B cell (primary cell): ENCODE measurements around the gene CDYL. TPM values are rescaled to one million over a fixed set of nuclear protein-coding genes. Genes with fewer than 3 reads are reported as not detected.

Experiments used
- ATAC-seq: fragments of 200-7000 bp; cut with Tn5 transposase; one replicate; pipeline ENCODE4 v1.10.0; 2021; ENCODE audit warnings: low read depth, mild to moderate bottlenecking, moderate number of reproducible peaks, moderate library complexity
- CTCF ChIA-PET: fragments of 350-600 bp; sonication (Branson Sonifier 250); formaldehyde crosslinking; loops from one replicate; lab custom pipeline; 2021; ENCODE audit warnings: antibody characterized with exemption, inconsistent platforms; lab: Charles Lee
- POLR2A ChIA-PET: fragments of 350-600 bp; sonication (Branson Sonifier 250); formaldehyde crosslinking; loops from one replicate; lab custom pipeline; 2021; ENCODE audit warnings: antibody characterized with exemption; lab: Charles Lee
- DNase-seq: peaks from one replicate; pipeline ENCODE4 v3.0.0; 2013
- H2AFZ ChIP-seq: 2 replicates; pipeline ENCODE4 v1.6.1; 2012; ENCODE audit warnings: mild to moderate bottlenecking, low read depth, low read length; ENCODE audit not compliant: insufficient read depth, poor library complexity, severe bottlenecking
- H3K27ac ChIP-seq, 2 donors: 1 replicate in 1 of 2; 2 replicates in 1 of 2; pipeline ENCODE4 v1.5.1; 2012 to 2013; ENCODE audit warnings: low read length in 2 of 2, mild to moderate bottlenecking in 2 of 2, moderate library complexity in 1 of 2
- H3K27me3 ChIP-seq, 4 experiments: fragments of 200-600 bp in 1 of 4; sonication (generic) in 1 of 4; replicated peaks in 1 of 4; 1 replicate in 2 of 4; 2 replicates in 2 of 4; pipeline versions ENCODE4 v1.6.1 to v1.7.0; 2013 to 2016; ENCODE audit warnings: low read length in 3 of 4, mild to moderate bottlenecking in 2 of 4, mixed read lengths in 1 of 4, moderate library complexity in 1 of 4; ENCODE audit not compliant: insufficient read depth in 4 of 4, control insufficient read depth in 3 of 4; ENCODE audit errors: control extremely low read depth in 1 of 4
- H3K36me3 ChIP-seq, 2 experiments: replicated peaks in 1 of 2; 1 replicate in 1 of 2; 2 replicates in 1 of 2; pipeline versions ENCODE4 v1.6.1 to v1.7.1; 2013; ENCODE audit warnings: low read length in 1 of 2; ENCODE audit not compliant: insufficient read depth in 2 of 2, control insufficient read depth in 1 of 2; ENCODE audit errors: control extremely low read depth in 1 of 2, extremely low read depth in 1 of 2
- H3K4me1 ChIP-seq, 2 donors: fragments of 200-600 bp in 1 of 2; sonication (generic) in 1 of 2; 1 replicate in 1 of 2; 2 replicates in 1 of 2; pipeline versions ENCODE4 v1.5.1 to v1.6.1; 2013 to 2017; ENCODE audit warnings: low read length in 2 of 2; ENCODE audit not compliant: control insufficient read depth in 2 of 2, insufficient read depth in 2 of 2
- H3K4me2 ChIP-seq: replicated peaks from 2 replicates; pipeline ENCODE3; 2012; ENCODE audit warnings: mild to moderate bottlenecking, low read depth, low read length; ENCODE audit not compliant: poor library complexity, severe bottlenecking
- H3K4me3 ChIP-seq, 5 experiments: fragments of 200-600 bp in 1 of 5; sonication (generic) in 1 of 5; 1 replicate in 3 of 5; 2 replicates in 2 of 5; pipeline versions ENCODE4 v1.5.1 to v1.7.0; 2011 to 2016; ENCODE audit warnings: low read length in 4 of 5, mild to moderate bottlenecking in 4 of 5, low read depth in 2 of 5, control low read depth in 1 of 5, moderate library complexity in 1 of 5; ENCODE audit not compliant: insufficient read depth in 1 of 5; ENCODE audit errors: control extremely low read depth in 1 of 5, extremely low read depth in 1 of 5
- H3K79me2 ChIP-seq: fragments of 200-600 bp; sonication (generic); one replicate; pipeline ENCODE4 v1.6.0; 2016; ENCODE audit warnings: low read length; ENCODE audit not compliant: control insufficient read depth, insufficient read depth
- H3K9ac ChIP-seq: fragments of 200-600 bp; sonication (generic); 2 replicates; pipeline ENCODE4 v1.6.1; 2017; ENCODE audit warnings: mild to moderate bottlenecking, low read length, moderate library complexity
- H3K9me3 ChIP-seq, 3 donors: one replicate each; pipeline versions ENCODE4 v1.6.1 to v1.7.1; 2013; ENCODE audit warnings: low read length in 2 of 3; ENCODE audit not compliant: control insufficient read depth in 2 of 3, insufficient read depth in 1 of 3; ENCODE audit errors: control extremely low read depth in 1 of 3
- H4K20me1 ChIP-seq: 2 replicates; pipeline ENCODE4 v1.6.0; 2012; ENCODE audit warnings: mild to moderate bottlenecking, low read length; ENCODE audit not compliant: insufficient read depth, control insufficient read depth, poor library complexity, severe bottlenecking
- H3K27ac Mint-ChIP-seq: one replicate; pipeline ENCODE4 v1.8.0; 2021; ENCODE audit warnings: mixed read lengths
- H3K27me3 Mint-ChIP-seq: one replicate; pipeline ENCODE4 v1.8.0; 2021; ENCODE audit warnings: mixed read lengths
- H3K4me1 Mint-ChIP-seq: one replicate; pipeline ENCODE4 v1.8.0; 2021; ENCODE audit warnings: mixed read lengths
- H3K4me3 Mint-ChIP-seq: one replicate; pipeline ENCODE4 v1.8.0; 2021; ENCODE audit warnings: mixed read lengths
- H3K9me3 Mint-ChIP-seq: one replicate; pipeline ENCODE4 v1.8.0; 2022; ENCODE audit warnings: mixed read lengths; ENCODE audit not compliant: insufficient read depth
- EZH2 ChIP-seq: IDR thresholded peaks from 2 replicates; pipeline ENCODE4 v1.6.1; 2012; ENCODE audit warnings: borderline replicate concordance, low read depth, mild to moderate bottlenecking, moderate library complexity, low read length; ENCODE audit not compliant: insufficient read depth, poor library complexity, severe bottlenecking
- WGBS: methylation state at CpG from one replicate; pipeline ENCODE4 v1.1.5; 2013; ENCODE audit warnings: missing lambda C conversion rate; ENCODE audit not compliant: insufficient coverage; 5-methylcytosine and 5-hydroxymethylcytosine counted together
- intact Hi-C: fragments of 100-400 bp; cut with micrococcal nuclease; formaldehyde crosslinking; loops from one replicate; pipeline ENCODE4 v1.10.0; 2022
- polyA plus RNA-seq: library from polyadenylated mRNA; depleted of rRNA; stranded (reverse); fragments of >200 nt; gene quantifications from 2 replicates; pipeline ENCODE4 v1.2.3, GENCODE V29; 2012
- total RNA-seq, 2 donors: library from RNA; stranded (reverse); fragments of 120-200 nt in 1 of 2; gene quantifications; 1 replicate in 1 of 2; 2 replicates in 1 of 2; pipeline versions ENCODE4 v1.2.3 to v1.2.4, GENCODE V29; 2013 to 2022
- TF ChIP-seq, protein P1 (sequence below): fragments of 200-600 bp; IDR thresholded peaks from one replicate; pipeline ENCODE4 v1.8.0; 2022; ENCODE audit warnings: antibody characterized with exemption, mild to moderate bottlenecking

CDYL gene
- total and polyA plus RNA-seq, 2 donors (not counting 1 experiment from before 2014, with no cell fraction given) = 15.6 to 63.0 TPM

- ChIA-PET CTCF (interaction anchor here (0.9 kb wide), 1 partner anchor 13 kb away, joined by 3 read pairs; no protein-coding TSS in a partner anchor), POLR2A (no interaction called here)
- H3K9ac ChIP-seq = no peak overlapping the region
- peaks cover 0 to 11% (median 5%) of the 10 kb centered on the region in 3 donors for H3K9me3 ChIP-seq
- Mint-ChIP-seq H3K27me3 (no peaks in the 10 kb centered on the region), H3K4me3 (no peak overlapping the region), H3K27ac (no peak overlapping the region), H3K4me1 (peaks cover 2% of the 10 kb centered on the region), H3K9me3 (no peaks in the 10 kb centered on the region)
- H3K4me3 ChIP-seq = no peak overlapping the region
- DNase-seq (no peak), ATAC-seq (no peak)
- peaks cover 50% of the 10 kb centered on the region for H3K79me2 ChIP-seq
- no peak for TF ChIP-seq EZH2
- H3K4me1 ChIP-seq = peaks cover 0 to under 1% of the 10 kb centered on the region in 2 donors
- H3K36me3 ChIP-seq = peaks cover 2 to 44% of the 10 kb centered on the region in 2 experiments
- H2AFZ ChIP-seq = no peak overlapping the region
- H3K27me3 ChIP-seq = no peaks in the 10 kb centered on the region
- no peak overlapping the region for H3K4me2 ChIP-seq
- no peak overlapping the region for H3K27ac ChIP-seq
- intact Hi-C loops = no loop called here
- WGBS = 61% methylated on average over 4 of the region's 5 CpGs
- peaks cover 20% of the 10 kb centered on the region for H4K20me1 ChIP-seq
These were observed 119.8 kb downstream of the CDYL start for GRCh38 chr6:4895971-4896370.

GRCh38 chr6:4896401-4896800 is 120.2 kb downstream of the CDYL start:
- Histone ChIP-seq H3K4me2 (no peak overlapping the region), H3K27ac (no peak overlapping the region), H3K4me3 (no peak overlapping the region), H3K4me1 (peaks cover 3 to 4% of the 10 kb centered on the region in 2 donors), H3K27me3 (no peaks in the 10 kb centered on the region), H2AFZ (no peak overlapping the region), H3K9me3 (peaks cover 0 to 11% (median 5%) of the 10 kb centered on the region in 3 donors), H3K79me2 (peaks cover 46% of the 10 kb centered on the region), H3K9ac (no peak overlapping the region), H3K36me3 (peaks cover 2 to 44% of the 10 kb centered on the region in 2 experiments), H4K20me1 (peaks cover 20% of the 10 kb centered on the region)
- no peak overlapping the region for H3K27ac Mint-ChIP-seq
- TF ChIP-seq, protein P1, sequence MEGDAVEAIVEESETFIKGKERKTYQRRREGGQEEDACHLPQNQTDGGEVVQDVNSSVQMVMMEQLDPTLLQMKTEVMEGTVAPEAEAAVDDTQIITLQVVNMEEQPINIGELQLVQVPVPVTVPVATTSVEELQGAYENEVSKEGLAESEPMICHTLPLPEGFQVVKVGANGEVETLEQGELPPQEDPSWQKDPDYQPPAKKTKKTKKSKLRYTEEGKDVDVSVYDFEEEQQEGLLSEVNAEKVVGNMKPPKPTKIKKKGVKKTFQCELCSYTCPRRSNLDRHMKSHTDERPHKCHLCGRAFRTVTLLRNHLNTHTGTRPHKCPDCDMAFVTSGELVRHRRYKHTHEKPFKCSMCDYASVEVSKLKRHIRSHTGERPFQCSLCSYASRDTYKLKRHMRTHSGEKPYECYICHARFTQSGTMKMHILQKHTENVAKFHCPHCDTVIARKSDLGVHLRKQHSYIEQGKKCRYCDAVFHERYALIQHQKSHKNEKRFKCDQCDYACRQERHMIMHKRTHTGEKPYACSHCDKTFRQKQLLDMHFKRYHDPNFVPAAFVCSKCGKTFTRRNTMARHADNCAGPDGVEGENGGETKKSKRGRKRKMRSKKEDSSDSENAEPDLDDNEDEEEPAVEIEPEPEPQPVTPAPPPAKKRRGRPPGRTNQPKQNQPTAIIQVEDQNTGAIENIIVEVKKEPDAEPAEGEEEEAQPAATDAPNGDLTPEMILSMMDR = no peak
- no peak for TF ChIP-seq EZH2
- no peaks in the 10 kb centered on the region for H3K9me3 Mint-ChIP-seq
- POLR2A ChIA-PET = no interaction called here
- H3K4me1 Mint-ChIP-seq = peaks cover 6% of the 10 kb centered on the region
- no peak overlapping the region for H3K4me3 Mint-ChIP-seq
- DNase-seq (no peak), ATAC-seq (no peak)
- no peaks in the 10 kb centered on the region for H3K27me3 Mint-ChIP-seq
- 100% methylated on average over 3 of the region's 8 CpGs for WGBS
- CTCF ChIA-PET = interaction anchor here (0.9 kb wide), 1 partner anchor 13 kb away, joined by 3 read pairs; no protein-coding TSS in a partner anchor
- intact Hi-C loops = no loop called here
